Measurements from ENCODE around the gene LYG1.
"Not testable (repeated sequence)": the region's sequence is repeated elsewhere in the genome, so short reads cannot be mapped to it uniquely, and the experiment has no call there.

LYG1 gene

GRCh38 chr2:99335911-99336803 is 35.2 kb upstream of the LYG1 start, which contains the start of gene TXNDC9:
TXNDC9 (minus strand) TSS chr2:99336333; CDS start chr2:99333210, 3,123 bp downstream.
- Histone ChIP-seq H3K27ac (ENCODE audit: low read depth, low read length) (peak within 1 kb of the TSS; percentile 83), H3K27me3 (ENCODE audit: insufficient read depth, low read length) (no peaks in the 10 kb centered on the region), H3K36me3 (ENCODE audit: insufficient read depth, low read length) (peaks cover 26% of the 10 kb centered on the region), H3K9ac (ENCODE audit: low read depth, low read length) (peak within 1 kb of the TSS; percentile 86), H3K4me1 (ENCODE audit: insufficient read depth, low read length) (peaks cover 4% of the 10 kb centered on the region; the same call in 1 of the 2 replicates), H3K9me3 (ENCODE audit: insufficient read depth, low read depth, low read length) (no peaks in the 10 kb centered on the region), H3K4me3 (ENCODE audit: low read length) (peak within 1 kb of the TSS; percentile 74)
- under 1% methylated on average over 60 of the region's 60 CpGs for WGBS

DNA sequence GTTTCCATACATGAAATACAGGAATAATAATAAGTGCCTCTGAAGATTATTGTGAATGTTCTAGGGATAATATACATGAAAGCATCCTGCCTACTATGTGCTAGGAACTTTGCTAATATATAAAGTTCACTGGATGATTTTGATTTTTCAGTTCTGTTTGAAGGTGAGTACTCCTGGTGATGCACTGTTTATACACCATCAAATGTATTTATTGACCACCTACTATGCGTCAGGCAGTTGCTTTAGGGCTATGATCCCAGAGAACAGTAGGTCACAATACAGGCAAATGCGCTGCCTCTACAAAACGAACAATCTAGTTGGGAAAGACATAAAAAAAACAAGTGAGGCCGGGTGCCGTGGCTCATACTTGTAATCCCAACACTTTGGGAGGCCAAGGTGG is 24.4 kb upstream of the LYG1 start:
- Histone ChIP-seq H3K36me3 (ENCODE audit: insufficient read depth, low read length) (peaks cover 89% of the 10 kb centered on the region), H3K27me3 (ENCODE audit: insufficient read depth, low read length) (no peaks in the 10 kb centered on the region), H3K9me3 (ENCODE audit: insufficient read depth, low read depth, low read length) (no peaks in the 10 kb centered on the region), H3K4me1 (ENCODE audit: insufficient read depth, low read length) (no peaks in the 10 kb centered on the region), H3K4me3 (ENCODE audit: low read length) (no peak overlapping the region), H3K9ac (ENCODE audit: low read depth, low read length) (no peak overlapping the region), H3K27ac (ENCODE audit: low read depth, low read length) (no peak overlapping the region)
- 97% methylated on average over 5 of the region's 5 CpGs for WGBS

GRCh38 chr2:99317873-99318200 is 16.8 kb upstream of the LYG1 start:
- peaks cover 58% of the 10 kb centered on the region for H3K36me3 ChIP-seq (ENCODE audit: insufficient read depth, low read length)
- 98% methylated on average over 7 of the region's 7 CpGs for WGBS

GRCh38 chr2:99317161-99317872 is 16.3 kb upstream of the LYG1 start:
- 97% methylated on average over 9 of the region's 9 CpGs for WGBS
- H3K4me3 ChIP-seq (ENCODE audit: low read length): no peak overlapping the region
- H3K27ac ChIP-seq (ENCODE audit: low read depth, low read length): no peak overlapping the region
- no peaks in the 10 kb centered on the region for H3K9me3 ChIP-seq (ENCODE audit: insufficient read depth, low read depth, low read length)
- no peaks in the 10 kb centered on the region for H3K27me3 ChIP-seq (ENCODE audit: insufficient read depth, low read length)
- H3K36me3 ChIP-seq (ENCODE audit: insufficient read depth, low read length): peaks cover 54% of the 10 kb centered on the region
- no peak overlapping the region for H3K9ac ChIP-seq (ENCODE audit: low read depth, low read length)
- H3K4me1 ChIP-seq (ENCODE audit: insufficient read depth, low read length): no peaks in the 10 kb centered on the region

More at GRCh38 chr2:99317873-99318200, 16.8 kb upstream of the LYG1 start:
- not testable (repeated sequence) for H3K4me1 ChIP-seq (ENCODE audit: insufficient read depth, low read length); H3K9ac ChIP-seq (ENCODE audit: low read depth, low read length); H3K9me3 ChIP-seq (ENCODE audit: insufficient read depth, low read depth, low read length); H3K4me3 ChIP-seq (ENCODE audit: low read length); H3K27me3 ChIP-seq (ENCODE audit: insufficient read depth, low read length); H3K27ac ChIP-seq (ENCODE audit: low read depth, low read length)

GRCh38 chr2:99299580-99299979 is 1.4 kb downstream of the LYG1 start:
- Histone ChIP-seq H3K27me3 (ENCODE audit: insufficient read depth, low read length) (no peaks in the 10 kb centered on the region), H3K9me3 (ENCODE audit: insufficient read depth, low read depth, low read length) (no peaks in the 10 kb centered on the region), H3K4me3 (ENCODE audit: low read length) (no peak overlapping the region), H3K36me3 (ENCODE audit: insufficient read depth, low read length) (no peaks in the 10 kb centered on the region), H3K9ac (ENCODE audit: low read depth, low read length) (no peak overlapping the region), H3K27ac (ENCODE audit: low read depth, low read length) (no peak overlapping the region), H3K4me1 (ENCODE audit: insufficient read depth, low read length) (no peaks in the 10 kb centered on the region)
- WGBS: 94% methylated on average over 7 of the region's 7 CpGs

GRCh38 chr2:99297994-99298393 is 3.0 kb downstream of the LYG1 start:
- no peaks in the 10 kb centered on the region for H3K9me3 ChIP-seq (ENCODE audit: insufficient read depth, low read depth, low read length)
- H3K4me1 ChIP-seq (ENCODE audit: insufficient read depth, low read length): no peaks in the 10 kb centered on the region
- 91% methylated on average over 2 of the region's 2 CpGs for WGBS
- no peak overlapping the region for H3K9ac ChIP-seq (ENCODE audit: low read depth, low read length)
- H3K27ac ChIP-seq (ENCODE audit: low read depth, low read length): no peak overlapping the region
- H3K4me3 ChIP-seq (ENCODE audit: low read length): no peak overlapping the region
- no peaks in the 10 kb centered on the region for H3K27me3 ChIP-seq (ENCODE audit: insufficient read depth, low read length)
- no peaks in the 10 kb centered on the region for H3K36me3 ChIP-seq (ENCODE audit: insufficient read depth, low read length)

DNA sequence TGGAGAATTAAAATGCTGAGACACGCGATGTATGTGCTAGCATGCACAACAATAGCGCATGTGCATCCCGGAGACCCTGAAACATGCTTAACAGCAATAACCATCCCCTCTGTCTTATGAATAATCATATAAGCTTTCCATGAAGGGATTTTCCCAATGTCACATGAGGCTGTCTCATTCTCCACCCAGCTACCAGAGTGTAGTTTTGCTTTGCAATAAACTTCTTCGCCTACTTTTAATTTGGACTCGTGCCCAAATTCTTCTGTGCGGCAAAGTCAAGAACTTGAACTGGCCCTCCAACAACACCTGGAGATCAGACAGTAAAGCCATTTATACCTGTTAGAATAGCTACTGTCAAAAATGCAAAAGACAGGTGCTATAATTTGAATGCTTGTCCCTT is 15.5 kb downstream of the LYG1 start:
- WGBS: 96% methylated on average over 7 of the region's 7 CpGs
- Histone ChIP-seq H3K27me3 (ENCODE audit: insufficient read depth, low read length) (no peaks in the 10 kb centered on the region), H3K27ac (ENCODE audit: low read depth, low read length) (no peak overlapping the region), H3K9ac (ENCODE audit: low read depth, low read length) (no peak overlapping the region), H3K36me3 (ENCODE audit: insufficient read depth, low read length) (no peaks in the 10 kb centered on the region), H3K9me3 (ENCODE audit: insufficient read depth, low read depth, low read length) (no peaks in the 10 kb centered on the region), H3K4me3 (ENCODE audit: low read length) (no peak overlapping the region), H3K4me1 (ENCODE audit: insufficient read depth, low read length) (peaks cover 16% of the 10 kb centered on the region)

- Histone ChIP-seq H3K36me3 (ENCODE audit: insufficient read depth, low read length) (no peaks in the 10 kb centered on the region), H3K9me3 (ENCODE audit: insufficient read depth, low read depth, low read length) (0 out of 2 replicates have a peak, but pooled peaks cover 4% of the 10 kb centered on the region), H3K4me1 (ENCODE audit: insufficient read depth, low read length) (peaks cover 16% of the 10 kb centered on the region), H3K4me3 (ENCODE audit: low read length) (no peak overlapping the region), H3K27me3 (ENCODE audit: insufficient read depth, low read length) (no peaks in the 10 kb centered on the region), H3K9ac (ENCODE audit: low read depth, low read length) (no peak overlapping the region), H3K27ac (ENCODE audit: low read depth, low read length) (no peak overlapping the region)
These were observed 20.9 kb downstream of the LYG1 start for GRCh38 chr2:99279969-99280695.

GRCh38 chr2:99278793-99279291 is 22.2 kb downstream of the LYG1 start:
- Histone ChIP-seq H3K27me3 (ENCODE audit: insufficient read depth, low read length) (no peaks in the 10 kb centered on the region), H3K36me3 (ENCODE audit: insufficient read depth, low read length) (no peaks in the 10 kb centered on the region), H3K4me1 (ENCODE audit: insufficient read depth, low read length) (peaks cover 16% of the 10 kb centered on the region), H3K27ac (ENCODE audit: low read depth, low read length) (no peak overlapping the region), H3K9me3 (ENCODE audit: insufficient read depth, low read depth, low read length) (0 out of 2 replicates have a peak, but pooled peaks cover 4% of the 10 kb centered on the region), H3K4me3 (ENCODE audit: low read length) (no peak overlapping the region), H3K9ac (ENCODE audit: low read depth, low read length) (no peak overlapping the region)
- WGBS: 91% methylated on average over 2 of the region's 2 CpGs

DNA sequence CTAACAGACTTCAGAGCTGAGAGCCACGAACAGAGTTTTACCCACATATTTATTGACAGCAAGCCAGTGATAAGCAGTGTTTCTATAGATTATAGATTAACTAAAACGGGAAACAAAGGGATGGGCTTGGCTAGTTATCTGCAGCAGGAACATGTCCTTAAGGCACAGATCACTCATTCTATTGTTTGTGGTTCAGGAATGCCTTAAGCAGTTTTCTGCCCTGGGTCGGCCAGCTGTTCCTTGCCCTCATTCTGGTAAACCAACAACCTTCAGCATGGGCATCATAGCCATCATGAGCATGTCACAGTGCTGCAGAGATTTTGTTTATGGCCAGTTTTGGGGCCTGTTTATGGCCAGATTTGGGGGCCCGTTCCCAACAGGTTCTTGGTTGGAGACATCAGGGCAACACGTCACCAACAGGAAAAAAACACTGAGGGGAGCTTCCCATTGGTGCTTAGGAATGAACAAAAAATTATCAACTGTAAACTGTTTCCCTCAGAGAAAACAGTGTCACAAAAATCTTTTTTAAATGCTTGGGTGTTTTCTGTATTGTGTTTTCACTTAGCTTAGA is 22.7 kb downstream of the LYG1 start:
- not testable (repeated sequence) for H3K4me3 ChIP-seq (ENCODE audit: low read length); H3K36me3 ChIP-seq (ENCODE audit: insufficient read depth, low read length); H3K9ac ChIP-seq (ENCODE audit: low read depth, low read length); H3K9me3 ChIP-seq (ENCODE audit: insufficient read depth, low read depth, low read length); H3K27ac ChIP-seq (ENCODE audit: low read depth, low read length); H3K27me3 ChIP-seq (ENCODE audit: insufficient read depth, low read length)
- H3K4me1 ChIP-seq (ENCODE audit: insufficient read depth, low read length): peaks cover 16% of the 10 kb centered on the region
- WGBS: 98% methylated on average over 4 of the region's 5 CpGs
